Tibial nerve (tissue), 4 donors: Measurements from ENCODE around the gene HS1BP3. TPM values are rescaled to one million over a fixed set of nuclear protein-coding genes. Genes with fewer than 3 reads are reported as not detected.

Experiments used
- DNase-seq, 2 donors: peaks; one replicate each; pipeline ENCODE4 v3.0.0-alpha.2; 2019; ENCODE audit warnings: low spot score in 2 of 2
- H3K27ac ChIP-seq, 4 donors: fragments of 200-600 bp; sonication (generic) in 3 of 4; one replicate each; pipeline ENCODE4 v1.5.1; 2017 to 2019; ENCODE audit warnings: mild to moderate bottlenecking in 1 of 4
- H3K27me3 ChIP-seq, 2 donors: fragments of 200-600 bp; sonication (generic) in 1 of 2; one replicate each; pipeline versions ENCODE4 v1.5.1 to v1.6.0; 2017 to 2019
- H3K36me3 ChIP-seq, 3 donors: fragments of 200-600 bp; sonication (generic); one replicate each; pipeline ENCODE4 v1.5.1; 2018 to 2019
- H3K4me1 ChIP-seq, 4 donors: fragments of 200-600 bp; sonication (generic) in 3 of 4; one replicate each; pipeline ENCODE4 v1.5.1; 2017 to 2019
- H3K4me3 ChIP-seq, 4 donors: fragments of 200-600 bp; sonication (generic) in 3 of 4; one replicate each; pipeline ENCODE4 v1.5.1; 2017 to 2019; ENCODE audit warnings: mild to moderate bottlenecking in 1 of 4, moderate library complexity in 1 of 4
- H3K9me3 ChIP-seq, 4 donors: fragments of 200-600 bp; sonication (generic) in 3 of 4; one replicate each; pipeline ENCODE4 v1.5.1; 2017 to 2019
- CTCF ChIP-seq, 5 experiments: fragments of 200-600 bp in 3 of 5; fragments of 450-650 bp in 2 of 5; sonication (generic) in 3 of 5; IDR thresholded peaks; one replicate each; pipeline ENCODE4 v1.5.1; 2016 to 2019; ENCODE audit warnings: antibody characterized with exemption in 5 of 5, mild to moderate bottlenecking in 3 of 5, moderate library complexity in 2 of 5
- EP300 ChIP-seq, 2 donors: sonication (generic); formaldehyde crosslinking; IDR thresholded peaks; one replicate each; pipeline ENCODE4 v1.6.1; 2017; ENCODE audit warnings: antibody characterized with exemption in 2 of 2, mild to moderate bottlenecking in 1 of 2
- POLR2A ChIP-seq, 2 donors: fragments of 450-650 bp; IDR thresholded peaks; one replicate each; pipeline ENCODE4 v1.6.1; 2017; ENCODE audit warnings: antibody characterized with exemption in 2 of 2, mild to moderate bottlenecking in 2 of 2, moderate library complexity in 2 of 2
- WGBS, 2 donors: methylation state at CpG; one replicate each; pipeline ENCODE4 v1.1.5; 2018; 5-methylcytosine and 5-hydroxymethylcytosine counted together
- total RNA-seq, 4 donors: library from RNA; depleted of rRNA; stranded (reverse); fragments of >200 nt; gene quantifications; one replicate each; pipeline ENCODE4 v1.1.0, GENCODE V29; 2016

The HS1BP3 gene
- total RNA-seq, 4 donors from 2014 or later, result 24.5 to 45.9 (median 33.8) TPM

GRCh38 chr2:20630967-20631366 lies 19.9 kb downstream of the HS1BP3 start:
- Histone ChIP-seq H3K36me3 (peaks cover 0 to 35% (median 0%) of the 10 kb centered on the region in 3 donors), H3K27me3 (no peaks in the 10 kb centered on the region), H3K27ac (no peak overlapping the region), H3K9me3 (no peaks in the 10 kb centered on the region), H3K4me3 (no peak overlapping the region), H3K4me1 (peaks cover 0 to 43% (median 32%) of the 10 kb centered on the region in 4 donors)
- TF ChIP-seq CTCF (IDR thresholded peaks at IDR 0.05) (no peak), EP300 (IDR thresholded peaks at IDR 0.05) (no peak)
- no peak for DNase-seq
- 89 to 91% methylated on average over 4 of the region's 4 CpGs for WGBS, 2 donors

- 70 to 72% methylated on average over 2 to 11 of the region's 12 CpGs for WGBS, 2 donors
- Histone ChIP-seq H3K27me3 (no peaks in the 10 kb centered on the region), H3K4me3 (no peak overlapping the region), H3K9me3 (no peaks in the 10 kb centered on the region), H3K27ac (no peak overlapping the region), H3K36me3 (peaks cover 0 to 37% (median 0%) of the 10 kb centered on the region in 3 donors), H3K4me1 (peaks cover 0 to 41% (median 22%) of the 10 kb centered on the region in 4 donors)
- no peak for DNase-seq
- TF ChIP-seq CTCF (IDR thresholded peaks at IDR 0.05) (no peak), POLR2A (IDR thresholded peaks at IDR 0.05) (no peak), EP300 (IDR thresholded peaks at IDR 0.05) (no peak)
Observed at GRCh38 chr2:20629581-20630171, 21.2 kb downstream of the HS1BP3 start.

DNA sequence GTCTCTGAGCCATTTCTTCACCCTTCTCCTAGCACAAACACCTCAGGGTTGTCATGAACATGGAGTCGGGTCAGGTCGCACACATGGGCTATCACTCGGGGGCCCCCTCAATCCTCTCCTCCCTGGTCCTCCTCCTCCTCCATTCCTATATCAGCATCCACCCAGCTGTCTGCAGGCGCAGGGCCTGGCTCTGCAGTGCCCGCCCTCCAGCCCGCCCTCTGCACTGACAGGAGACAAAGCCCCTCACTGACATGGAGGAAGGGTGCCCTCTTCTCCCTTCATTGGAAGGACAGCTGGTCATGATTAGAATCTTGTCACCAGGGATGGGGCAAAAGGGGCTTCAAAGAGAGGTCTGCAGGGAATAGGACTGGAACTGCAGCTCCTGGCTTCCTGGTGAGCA lies 21.7 kb downstream of the HS1BP3 start:
- H3K27ac ChIP-seq, result no peak overlapping the region

GRCh38 chr2:20627712-20628380 lies 23.1 kb downstream of the HS1BP3 start:
- Histone ChIP-seq H3K27ac (peak overlapping the region in 1 of 4 donors; percentile 78), H3K9me3 (no peaks in the 10 kb centered on the region), H3K36me3 (peaks cover 0 to 49% (median 0%) of the 10 kb centered on the region in 3 donors), H3K4me1 (peaks cover 0 to 30% (median 11%) of the 10 kb centered on the region in 4 donors), H3K4me3 (no peak overlapping the region), H3K27me3 (no peaks in the 10 kb centered on the region)
- no peak for DNase-seq
- TF ChIP-seq CTCF (IDR thresholded peaks at IDR 0.05) (no peak), EP300 (IDR thresholded peaks at IDR 0.05) (no peak), POLR2A (IDR thresholded peaks at IDR 0.05) (no peak)
- 84 to 90% methylated on average over 16 of the region's 16 CpGs for WGBS, 2 donors

More for the DNA sequence above, 21.7 kb downstream of the HS1BP3 start:
- TF ChIP-seq CTCF (IDR thresholded peaks at IDR 0.05) (no peak), EP300 (IDR thresholded peaks at IDR 0.05) (no peak), POLR2A (IDR thresholded peaks at IDR 0.05) (no peak)
- no peak for DNase-seq
- peaks cover 0 to 42% (median 0%) of the 10 kb centered on the region in 3 donors for H3K36me3 ChIP-seq
- WGBS, 2 donors, result 84 to 88% methylated on average over 6 of the region's 6 CpGs
- H3K4me3 ChIP-seq, result no peak overlapping the region
- H3K4me1 ChIP-seq, result peaks cover 0 to 36% (median 17%) of the 10 kb centered on the region in 4 donors
- H3K9me3 ChIP-seq, result no peaks in the 10 kb centered on the region
- no peaks in the 10 kb centered on the region for H3K27me3 ChIP-seq
